ENCODE results near the gene DNASE1L3. TPM values are rescaled to one million over a fixed set of nuclear protein-coding genes. Genes with fewer than 3 reads are reported as not detected.

DNASE1L3 gene
- total and polyA plus RNA-seq, 2 of the 8 experiments (the other 6 are each of a cell fraction or from before 2014, with no cell fraction given), result not detected

GRCh38 chr3:58189691-58190090 is 21.1 kb downstream of the DNASE1L3 start (continued):
- TF ChIP-seq EP300 (IDR thresholded peaks at IDR 0.05; ENCODE audit: borderline replicate concordance in 1 of 2, low read depth in 2 of 2, low read length in 2 of 2) (no peak), MAX (IDR thresholded peaks at IDR 0.05) (no peak), CHD2 (IDR thresholded peaks at IDR 0.05; ENCODE audit: low read length) (no peak), CTBP2 (IDR thresholded peaks at IDR 0.05; ENCODE audit: borderline replicate concordance, insufficient read depth, insufficient read length, low read length) (no peak), KDM5A (IDR thresholded peaks at IDR 0.05; ENCODE audit: low read length) (no peak), EGR1 (IDR thresholded peaks at IDR 0.05; ENCODE audit: borderline replicate concordance, low read depth, low read length) (no peak)

All from H1 (cell line).